CD4-positive, alpha-beta T cell treated with Interleukin-4 for 1 hour (primary cell): ENCODE measurements around the gene RIPPLY2.
A peak's percentile ranks its signal among the peaks of the same experiment; 100 is the strongest.
"Not testable (repeated sequence)": the region's sequence is repeated elsewhere in the genome, so short reads cannot be mapped to it uniquely, and the experiment has no call there.

Source experiments
- DNase-seq, 2 donors: peaks; one replicate each; pipeline ENCODE4 v3.0.0-alpha.2; 2020 to 2022

RIPPLY2 gene, protein sequence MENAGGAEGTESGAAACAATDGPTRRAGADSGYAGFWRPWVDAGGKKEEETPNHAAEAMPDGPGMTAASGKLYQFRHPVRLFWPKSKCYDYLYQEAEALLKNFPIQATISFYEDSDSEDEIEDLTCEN

DNA sequence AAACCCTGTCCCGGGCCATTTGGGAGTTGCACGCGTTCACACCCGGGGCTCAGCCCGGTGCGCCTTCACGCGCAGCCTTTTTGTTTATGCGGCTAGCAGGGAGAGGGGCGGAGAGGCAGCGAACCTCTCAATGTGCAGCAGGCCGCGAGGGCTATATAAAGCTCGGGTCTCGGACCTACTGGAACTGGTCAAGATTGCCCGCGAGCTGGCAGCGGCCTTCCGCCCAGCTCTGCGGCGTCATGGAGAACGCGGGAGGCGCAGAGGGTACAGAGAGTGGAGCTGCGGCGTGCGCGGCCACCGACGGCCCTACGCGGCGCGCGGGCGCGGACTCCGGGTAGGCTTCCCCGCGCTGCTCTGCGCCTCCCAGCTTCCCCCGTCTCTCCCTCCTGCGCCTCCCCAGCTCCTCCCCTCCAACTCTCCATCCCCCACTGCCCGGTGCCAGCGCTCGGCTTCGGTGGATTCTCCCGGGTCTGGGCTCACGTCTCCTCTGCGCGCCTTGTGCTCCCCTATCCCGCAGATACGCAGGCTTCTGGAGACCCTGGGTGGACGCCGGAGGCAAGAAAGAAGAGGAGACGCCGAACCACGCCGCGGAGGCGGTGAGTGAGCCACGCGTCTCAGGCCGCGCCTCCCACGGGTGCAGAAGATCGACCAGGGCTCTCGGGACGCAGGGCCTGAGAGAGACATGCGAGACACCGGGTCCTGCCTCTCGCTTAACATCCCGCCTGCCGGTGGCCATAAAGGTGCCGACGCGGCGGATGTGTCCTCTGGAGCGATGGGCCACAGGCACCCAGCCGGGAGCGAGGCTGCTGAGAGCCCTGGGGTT lies at the start of gene RIPPLY2:
Gene RIPPLY2, plus strand, starts transcription at position 183 of the 823 bp plus-strand sequence. Its CDS starts 57 bp downstream, at position 240.
- no peak for DNase-seq

DNA sequence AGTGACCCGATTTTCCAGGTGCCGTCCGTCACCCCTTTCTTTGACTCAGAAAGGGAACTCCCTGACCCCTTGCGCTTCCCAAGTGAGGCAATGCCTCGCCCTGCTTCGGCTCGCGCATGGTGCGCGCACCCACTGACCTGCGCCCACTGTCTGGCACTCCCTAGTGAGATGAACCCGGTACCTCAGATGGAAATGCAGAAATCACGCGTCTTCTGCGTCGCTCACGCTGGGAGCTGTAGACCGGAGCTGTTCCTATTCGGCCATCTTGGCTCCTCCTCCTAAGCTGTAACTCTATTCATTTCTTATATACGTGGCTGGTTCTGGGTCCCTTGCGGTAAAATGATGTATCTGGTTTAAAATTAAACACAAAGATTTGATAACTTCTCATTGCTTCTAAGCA lies 49.7 kb upstream of the RIPPLY2 start:
- not testable (repeated sequence) for DNase-seq

DNA sequence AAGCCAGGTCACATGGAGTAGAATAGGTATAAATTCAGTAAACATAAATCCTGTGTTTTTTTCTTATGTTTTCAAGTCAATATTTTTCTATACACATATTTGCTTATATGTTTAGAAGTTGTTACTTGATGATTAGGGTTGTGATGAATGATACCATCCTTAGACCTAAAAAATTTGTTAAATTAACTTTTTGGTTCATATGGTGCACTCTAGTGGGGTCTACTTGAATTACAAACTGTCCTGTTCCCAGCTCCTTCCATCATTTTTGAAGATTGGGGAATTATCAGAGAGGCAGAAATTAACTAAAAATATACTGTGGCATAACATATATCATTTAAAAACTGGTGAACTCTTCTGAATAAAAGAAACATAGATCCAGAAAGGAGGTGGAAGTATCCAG lies 48.3 kb upstream of the RIPPLY2 start:
- DNase-seq = no peak

GRCh38 chr6:83808005-83808404 lies 45.2 kb upstream of the RIPPLY2 start:
- DNase-seq = no peak

- no peak for DNase-seq
Measured at GRCh38 chr6:83808926-83809325, 44.2 kb upstream of the RIPPLY2 start.

- no peak for DNase-seq
Measured at GRCh38 chr6:83812595-83812994, 40.6 kb upstream of the RIPPLY2 start.

GRCh38 chr6:83815631-83816272 lies 37.4 kb upstream of the RIPPLY2 start:
- no peak for DNase-seq

GRCh38 chr6:83822629-83823169 lies 30.5 kb upstream of the RIPPLY2 start:
- no peak for DNase-seq

DNA sequence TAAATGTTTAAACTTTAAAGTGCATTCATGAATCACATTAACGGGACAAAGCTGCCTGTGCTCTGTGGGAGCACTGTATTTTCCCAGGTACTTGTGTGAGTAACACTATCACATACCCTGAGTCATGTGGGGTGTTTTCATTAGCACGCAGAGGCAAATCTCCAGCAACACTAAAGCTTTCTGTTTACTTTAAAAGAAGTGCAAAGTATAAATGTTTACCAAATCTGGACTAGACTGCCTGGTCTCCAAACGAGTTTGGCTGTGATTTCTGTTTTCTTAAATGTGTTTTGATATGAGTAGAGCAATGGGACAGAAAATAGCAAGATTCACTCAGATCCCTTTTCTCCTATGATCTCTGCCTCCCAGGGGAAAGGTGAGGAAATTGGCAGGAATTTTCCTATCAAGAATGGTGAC lies 28.8 kb upstream of the RIPPLY2 start:
- DNase-seq = no peak

GRCh38 chr6:83824831-83825230 lies 28.3 kb upstream of the RIPPLY2 start:
- no peak for DNase-seq

GRCh38 chr6:83827050-83827449 lies 26.1 kb upstream of the RIPPLY2 start:
- no peak for DNase-seq

- DNase-seq = no peak
Measured at GRCh38 chr6:83838727-83839126, 14.4 kb upstream of the RIPPLY2 start.

GRCh38 chr6:83844170-83844569 lies 9.0 kb upstream of the RIPPLY2 start:
- DNase-seq = no peak

- DNase-seq = no peak
Measured at GRCh38 chr6:83846291-83846690, 6.9 kb upstream of the RIPPLY2 start.

DNA sequence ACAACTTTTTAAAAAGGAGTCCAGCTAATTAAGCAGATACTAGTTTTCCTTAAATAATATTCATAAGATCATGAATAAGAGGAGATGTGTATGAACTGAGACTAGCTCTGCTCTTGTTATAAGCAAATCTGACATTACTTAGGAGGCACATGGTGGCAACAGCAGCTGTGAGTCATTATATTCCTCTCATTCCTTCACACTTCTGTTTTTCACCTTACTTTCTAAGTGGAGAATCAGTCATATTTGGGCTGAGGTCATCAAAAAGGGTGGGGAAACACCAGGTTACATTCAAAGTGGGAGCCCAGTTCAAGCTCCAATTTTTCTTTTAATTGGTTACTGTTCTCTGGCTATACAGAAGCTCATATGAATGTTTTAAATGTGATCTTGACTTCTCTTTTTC lies 6.0 kb upstream of the RIPPLY2 start:
- no peak for DNase-seq

GRCh38 chr6:83849127-83849526 lies 4.0 kb upstream of the RIPPLY2 start:
- DNase-seq = no peak

DNA sequence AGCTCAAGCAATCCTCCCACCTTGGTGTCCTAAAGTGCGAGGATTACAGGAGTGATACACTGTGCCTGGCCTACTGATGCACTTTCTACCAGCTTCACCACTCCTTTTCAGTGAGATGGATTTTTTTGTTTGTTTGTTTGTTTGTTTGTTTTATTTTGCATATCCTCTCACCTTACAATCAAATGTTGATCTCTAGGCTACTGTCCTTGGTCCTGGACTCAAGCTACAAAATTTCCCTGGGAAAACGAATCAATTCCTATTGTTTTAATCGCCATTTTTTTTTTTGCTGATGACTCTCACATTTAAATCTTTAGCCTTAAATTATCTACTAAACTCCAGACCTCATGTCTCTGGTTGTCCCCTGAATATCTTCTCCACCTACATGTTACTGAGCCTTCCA lies 3.5 kb upstream of the RIPPLY2 start:
- no peak for DNase-seq

DNA sequence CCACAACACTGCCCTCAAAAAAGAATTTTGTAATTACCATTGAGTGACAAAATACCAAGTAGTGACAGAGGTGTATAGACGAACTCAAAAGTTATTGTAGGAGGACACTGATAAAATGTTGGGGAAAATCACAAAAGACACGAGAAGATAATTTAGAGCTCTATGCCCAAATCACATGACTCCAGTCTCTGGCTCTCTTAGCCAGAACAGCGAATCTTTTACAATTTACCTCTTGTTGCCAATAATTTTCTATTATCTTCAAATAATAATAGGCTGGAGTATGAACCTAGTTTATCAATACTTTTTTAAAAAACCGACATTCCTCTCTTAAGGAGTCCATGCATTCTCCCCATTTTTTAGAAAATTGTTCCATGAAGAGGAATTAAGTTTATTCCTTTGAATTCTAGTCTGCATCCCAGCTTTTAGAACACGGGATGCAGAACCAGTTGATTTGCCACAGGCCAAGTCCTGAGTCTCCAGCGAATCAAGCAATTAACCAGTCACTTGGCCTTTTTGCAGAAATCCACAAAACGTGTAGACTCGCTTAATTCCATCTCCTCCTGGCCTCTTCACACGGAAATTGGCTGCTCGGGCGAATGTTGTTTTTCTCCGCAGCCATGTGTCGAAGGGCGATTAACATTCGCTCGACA lies 507 bp upstream of the RIPPLY2 start:
- no peak for DNase-seq

- DNase-seq = no peak
Measured at GRCh38 chr6:83854001-83854501, 891 bp downstream of the RIPPLY2 start.

- no peak for DNase-seq
Measured at GRCh38 chr6:83854766-83855165, 1.6 kb downstream of the RIPPLY2 start.

- peak; percentile 94 to 95 for DNase-seq
Measured at GRCh38 chr6:83859410-83860358, 6.5 kb downstream of the RIPPLY2 start, which contains the start of gene CYB5R4. TSS of gene CYB5R4 (plus strand) at chr6:83859689. CDS start at chr6:83859783, 94 bp downstream.

- DNase-seq = no peak
Measured at GRCh38 chr6:83860359-83860755, 7.2 kb downstream of the RIPPLY2 start.
